Stimulated activated naive CD8-positive, alpha-beta T cell treated with anti-CD3 and anti-CD28 coated beads, Interleukin-15, Interleukin-2, amounts not matched to agents 100 ng/mL and 50 ng/mL, for 24 hours (primary cell): ENCODE results near the gene SNX6.
"Not testable (repeated sequence)": the region's sequence is repeated elsewhere in the genome, so short reads cannot be mapped to it uniquely, and the experiment has no call there.

ENCODE experiments used
- H3K27ac Mint-ChIP-seq: one replicate; pipeline ENCODE4 v1.8.0; 2021; ENCODE audit warnings: mild to moderate bottlenecking, mixed read lengths
- H3K27me3 Mint-ChIP-seq: one replicate; pipeline ENCODE4 v1.8.0; 2021; ENCODE audit warnings: mixed read lengths
- H3K36me3 Mint-ChIP-seq: one replicate; pipeline ENCODE4 v1.8.0; 2021; ENCODE audit warnings: low read depth, mixed read lengths
- H3K4me1 Mint-ChIP-seq: one replicate; pipeline ENCODE4 v1.8.0; 2021; ENCODE audit warnings: low read depth, mixed read lengths
- H3K4me3 Mint-ChIP-seq: one replicate; pipeline ENCODE4 v1.8.0; 2021; ENCODE audit warnings: mild to moderate bottlenecking, mixed read lengths
- H3K9me3 Mint-ChIP-seq: one replicate; pipeline ENCODE4 v1.8.0; 2021; ENCODE audit warnings: mixed read lengths

Gene SNX6

DNA sequence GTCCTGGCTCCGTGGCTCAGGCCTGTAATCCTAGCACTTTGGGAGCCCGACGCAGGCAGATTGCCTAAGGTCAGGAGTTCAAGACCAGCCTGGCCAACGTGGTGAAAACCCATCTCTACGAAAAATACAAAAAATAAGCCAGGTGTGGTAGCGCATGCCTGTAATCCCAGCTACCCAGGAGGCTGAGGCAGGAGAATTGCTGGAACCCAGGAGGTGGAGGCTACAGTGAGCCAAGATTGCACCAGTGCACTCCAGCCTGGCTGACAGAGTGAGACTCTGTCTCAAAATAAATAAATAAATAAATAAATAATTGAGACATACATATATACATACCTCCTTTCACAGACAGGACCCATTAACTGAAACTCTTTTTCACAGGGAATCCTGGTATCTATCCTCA is 91.9 kb downstream of the SNX6 start:
- Mint-ChIP-seq H3K27ac (peak overlapping the region; percentile 97), H3K4me3 (peak overlapping the region; percentile 98), H3K4me1 (peaks cover 41% of the 10 kb centered on the region), H3K36me3 (peaks cover 18% of the 10 kb centered on the region)
- not testable (repeated sequence) for H3K9me3 Mint-ChIP-seq, H3K27me3 Mint-ChIP-seq

DNA sequence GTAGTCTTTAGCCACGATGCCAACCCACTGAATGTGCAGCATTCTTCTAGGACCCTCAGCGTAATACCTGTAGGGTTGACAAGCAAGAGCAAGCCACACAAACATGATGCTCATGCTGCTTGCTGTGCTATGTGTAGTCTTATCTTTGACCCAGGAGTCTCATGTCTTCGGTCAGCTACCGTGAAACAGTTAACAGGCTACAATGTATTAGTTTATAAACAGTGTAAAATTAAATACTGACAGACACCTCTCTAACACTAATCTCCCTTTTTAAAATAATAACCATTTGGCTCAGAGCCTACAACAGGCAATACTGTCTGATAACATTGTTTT is 92.3 kb downstream of the SNX6 start:
- Mint-ChIP-seq H3K4me1 (peaks cover 41% of the 10 kb centered on the region), H3K4me3 (peak overlapping the region; percentile 30), H3K27me3 (no peaks in the 10 kb centered on the region), H3K9me3 (no peaks in the 10 kb centered on the region), H3K36me3 (peaks cover 18% of the 10 kb centered on the region), H3K27ac (peak overlapping the region; percentile 38)

GRCh38 chr14:34536951-34537676 is 92.8 kb downstream of the SNX6 start:
- Mint-ChIP-seq H3K36me3 (peaks cover 18% of the 10 kb centered on the region), H3K4me3 (no peak overlapping the region), H3K9me3 (no peaks in the 10 kb centered on the region), H3K27ac (peak overlapping the region; percentile 38), H3K4me1 (peaks cover 41% of the 10 kb centered on the region), H3K27me3 (no peaks in the 10 kb centered on the region)

DNA sequence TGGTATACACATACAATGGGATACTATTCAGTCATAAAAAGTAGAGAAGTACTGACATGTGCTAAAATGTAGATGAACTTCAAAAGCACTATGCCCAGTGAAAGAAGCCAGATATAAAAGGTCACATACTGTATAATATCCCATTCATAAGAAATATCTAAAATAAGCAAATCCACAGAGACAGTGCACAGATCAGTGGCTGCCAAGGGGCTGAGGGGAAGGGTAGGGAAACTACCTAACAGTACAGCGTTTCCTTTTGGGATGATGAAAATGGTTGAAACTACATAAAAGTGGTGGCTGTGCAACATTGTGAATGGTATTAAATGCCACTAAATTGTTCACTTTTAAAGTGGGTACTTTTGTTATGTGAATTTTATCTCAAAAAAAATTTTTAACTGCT is 102.4 kb downstream of the SNX6 start:
- no peaks in the 10 kb centered on the region for H3K9me3 Mint-ChIP-seq
- no peaks in the 10 kb centered on the region for H3K27me3 Mint-ChIP-seq
- no peak overlapping the region for H3K4me3 Mint-ChIP-seq
- H3K36me3 Mint-ChIP-seq: peaks cover 30% of the 10 kb centered on the region
- H3K4me1 Mint-ChIP-seq: no peaks in the 10 kb centered on the region
- H3K27ac Mint-ChIP-seq: no peak overlapping the region

- not testable (repeated sequence) for H3K9me3 Mint-ChIP-seq, H3K4me1 Mint-ChIP-seq, H3K4me3 Mint-ChIP-seq, H3K27me3 Mint-ChIP-seq, H3K27ac Mint-ChIP-seq
- peaks cover 51% of the 10 kb centered on the region for H3K36me3 Mint-ChIP-seq
Observed at GRCh38 chr14:34524216-34524615, 105.7 kb downstream of the SNX6 start.

DNA sequence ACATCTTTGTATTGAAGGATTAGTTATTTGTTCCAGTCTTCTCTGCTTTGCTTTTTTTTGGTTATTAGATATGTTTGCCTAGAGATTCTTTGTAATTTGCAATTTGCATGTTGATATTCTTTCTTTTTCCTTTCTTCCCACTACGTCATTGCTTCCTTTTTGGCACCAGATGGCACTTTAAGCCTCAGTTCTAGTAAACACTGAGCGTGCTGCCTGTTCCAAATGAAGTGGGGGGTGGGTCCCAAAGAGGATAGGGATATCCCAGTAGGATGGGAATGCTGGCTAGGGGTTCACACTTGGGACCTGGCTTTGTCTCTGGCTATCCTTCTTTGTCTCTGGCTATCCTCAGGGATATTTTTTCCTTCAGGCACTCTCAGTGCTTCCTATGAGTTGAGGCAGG is 107.5 kb downstream of the SNX6 start:
- Mint-ChIP-seq H3K27ac (peak overlapping the region; percentile 4), H3K4me3 (no peak overlapping the region), H3K36me3 (peaks cover 62% of the 10 kb centered on the region), H3K27me3 (no peaks in the 10 kb centered on the region), H3K4me1 (no peaks in the 10 kb centered on the region), H3K9me3 (no peaks in the 10 kb centered on the region)

- H3K9me3 Mint-ChIP-seq, H3K27ac Mint-ChIP-seq, H3K4me1 Mint-ChIP-seq, H3K4me3 Mint-ChIP-seq, H3K27me3 Mint-ChIP-seq: not testable (repeated sequence)
- peaks cover 68% of the 10 kb centered on the region for H3K36me3 Mint-ChIP-seq
Observed at GRCh38 chr14:34521071-34521470, 108.9 kb downstream of the SNX6 start.

- H3K36me3 Mint-ChIP-seq: peaks cover 72% of the 10 kb centered on the region
- not testable (repeated sequence) for H3K9me3 Mint-ChIP-seq, H3K4me1 Mint-ChIP-seq, H3K4me3 Mint-ChIP-seq, H3K27me3 Mint-ChIP-seq, H3K27ac Mint-ChIP-seq
Observed at GRCh38 chr14:34520304-34520970, 109.5 kb downstream of the SNX6 start.
